ENCODE measurements around the gene FAM53B.

DNA sequence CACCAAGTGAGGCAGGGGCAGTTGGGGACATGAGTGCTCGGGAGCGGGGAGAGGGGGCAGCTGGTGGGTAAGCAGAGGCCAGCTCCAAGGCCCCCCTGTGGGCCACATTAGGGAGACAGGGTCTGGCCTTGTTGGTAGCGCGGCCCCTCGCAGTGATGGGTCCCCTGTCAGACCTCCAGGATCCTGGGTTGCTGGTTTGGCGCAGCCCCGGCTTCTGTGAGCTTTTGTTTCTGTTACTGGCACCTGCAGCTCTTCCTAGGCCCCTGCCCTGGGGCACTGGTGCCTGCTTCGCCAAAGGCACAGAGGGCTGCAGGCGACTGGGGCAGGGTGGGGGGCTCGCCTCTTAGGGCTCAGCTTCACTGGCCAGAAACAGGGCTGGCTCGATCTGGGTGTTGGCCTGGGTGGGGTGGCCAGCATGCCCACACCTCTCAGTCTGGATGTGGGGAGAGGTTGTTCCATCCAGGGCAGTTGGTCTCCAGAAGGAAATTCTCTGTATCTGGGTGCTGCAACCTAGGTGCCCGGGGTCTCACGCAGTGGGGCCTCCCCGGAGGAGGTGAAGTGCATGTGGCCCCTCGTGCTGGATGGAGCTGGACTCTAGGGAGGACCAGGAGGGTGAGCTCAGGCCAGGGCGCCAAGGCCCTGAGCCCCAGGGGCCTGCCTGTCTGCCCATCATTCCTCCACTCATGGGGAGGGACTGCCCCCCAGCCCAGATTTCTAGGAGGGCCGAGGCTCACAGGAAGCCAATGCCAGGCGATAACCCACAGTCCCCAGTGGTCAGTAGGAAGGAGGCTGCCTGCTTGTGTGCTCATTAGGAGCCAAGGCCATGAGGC is 143.9 kb downstream of the FAM53B start:
- TF ChIP-seq, protein P1, sequence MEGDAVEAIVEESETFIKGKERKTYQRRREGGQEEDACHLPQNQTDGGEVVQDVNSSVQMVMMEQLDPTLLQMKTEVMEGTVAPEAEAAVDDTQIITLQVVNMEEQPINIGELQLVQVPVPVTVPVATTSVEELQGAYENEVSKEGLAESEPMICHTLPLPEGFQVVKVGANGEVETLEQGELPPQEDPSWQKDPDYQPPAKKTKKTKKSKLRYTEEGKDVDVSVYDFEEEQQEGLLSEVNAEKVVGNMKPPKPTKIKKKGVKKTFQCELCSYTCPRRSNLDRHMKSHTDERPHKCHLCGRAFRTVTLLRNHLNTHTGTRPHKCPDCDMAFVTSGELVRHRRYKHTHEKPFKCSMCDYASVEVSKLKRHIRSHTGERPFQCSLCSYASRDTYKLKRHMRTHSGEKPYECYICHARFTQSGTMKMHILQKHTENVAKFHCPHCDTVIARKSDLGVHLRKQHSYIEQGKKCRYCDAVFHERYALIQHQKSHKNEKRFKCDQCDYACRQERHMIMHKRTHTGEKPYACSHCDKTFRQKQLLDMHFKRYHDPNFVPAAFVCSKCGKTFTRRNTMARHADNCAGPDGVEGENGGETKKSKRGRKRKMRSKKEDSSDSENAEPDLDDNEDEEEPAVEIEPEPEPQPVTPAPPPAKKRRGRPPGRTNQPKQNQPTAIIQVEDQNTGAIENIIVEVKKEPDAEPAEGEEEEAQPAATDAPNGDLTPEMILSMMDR (IDR thresholded peaks at IDR 0.05; ENCODE audit: low read length) = no peak
- TF ChIP-seq EZH2 (optimal IDR thresholded peaks at IDR 0.05; ENCODE audit: low read depth, low read length) (no peak), EZH2phosphoT487 (IDR thresholded peaks at IDR 0.05; ENCODE audit: low read length) (no peak)

Measured in MM.1S (cell line).